Keratinocyte (primary cell): ENCODE results near the gene RBMX. TPM values are rescaled to one million over a fixed set of nuclear protein-coding genes. Genes with fewer than 3 reads are reported as not detected.
"Not testable (repeated sequence)": the region's sequence is repeated elsewhere in the genome, so short reads cannot be mapped to it uniquely, and the experiment has no call there.

ENCODE experiments used
- DNase-seq: peaks from one replicate; pipeline ENCODE4 v3.0.0-alpha.2; 2011; ENCODE audit warnings: low read depth, missing footprints, low spot score
- FAIRE-seq: peaks from 2 replicates; lab custom pipeline; 2011; peaks lifted over from hg19 to GRCh38; lab: Jason Lieb, UNC
- H2AFZ ChIP-seq: 2 replicates; pipeline ENCODE4 v1.6.0; 2012; ENCODE audit warnings: low read length, control low read depth, inconsistent platforms; ENCODE audit not compliant: control insufficient read depth
- H3K27ac ChIP-seq: 2 replicates; pipeline ENCODE4 v1.5.1; 2011; ENCODE audit warnings: low read length; ENCODE audit not compliant: control insufficient read depth, insufficient read depth
- H3K27me3 ChIP-seq: 3 replicates; pipeline ENCODE4 v1.6.0; 2011; ENCODE audit warnings: low read length; ENCODE audit not compliant: control insufficient read depth, insufficient read depth; ENCODE audit errors: extremely low read depth
- H3K36me3 ChIP-seq, 2 experiments: 2 replicates in 1 of 2; 3 replicates in 1 of 2; pipeline ENCODE4 v1.5.1; 2011; ENCODE audit warnings: low read length in 2 of 2, mild to moderate bottlenecking in 1 of 2; ENCODE audit not compliant: control insufficient read depth in 2 of 2, insufficient read depth in 2 of 2; ENCODE audit errors: extremely low read depth in 1 of 2
- H3K4me1 ChIP-seq: 3 replicates; pipeline ENCODE4 v1.5.1; 2011; ENCODE audit warnings: low read length; ENCODE audit not compliant: control insufficient read depth, insufficient read depth; ENCODE audit errors: extremely low read depth
- H3K4me2 ChIP-seq: 3 replicates; pipeline ENCODE4 v1.6.0; 2011; ENCODE audit warnings: low read depth, low read length; ENCODE audit not compliant: control insufficient read depth, insufficient read depth; ENCODE audit errors: extremely low read depth
- H3K4me3 ChIP-seq, 3 experiments: fragments of 200-600 bp in 1 of 3; sonication (generic) in 1 of 3; 2 replicates in 2 of 3; 3 replicates in 1 of 3; pipeline ENCODE4 v1.5.1; 2011 to 2016; ENCODE audit warnings: low read length in 3 of 3, mild to moderate bottlenecking in 3 of 3, control low read depth in 2 of 3, inconsistent platforms in 1 of 3, low read depth in 1 of 3, mixed read lengths in 1 of 3, mixed run types in 1 of 3, moderate library complexity in 1 of 3; ENCODE audit not compliant: control insufficient read depth in 2 of 3, insufficient read depth in 2 of 3; ENCODE audit errors: extremely low read depth in 1 of 3
- H3K79me2 ChIP-seq: 2 replicates; pipeline ENCODE4 v1.6.0; 2012; ENCODE audit warnings: low read length; ENCODE audit not compliant: control insufficient read depth, insufficient read depth
- H3K9ac ChIP-seq: 3 replicates; pipeline ENCODE4 v1.6.0; 2011; ENCODE audit warnings: low read length; ENCODE audit not compliant: control insufficient read depth, insufficient read depth; ENCODE audit errors: extremely low read depth
- H3K9me1 ChIP-seq: 3 replicates; pipeline ENCODE4 v1.6.0; 2011; ENCODE audit warnings: low read length; ENCODE audit not compliant: control insufficient read depth, insufficient read depth; ENCODE audit errors: extremely low read depth
- H3K9me3 ChIP-seq: 2 replicates; pipeline ENCODE4 v1.5.1; 2012; ENCODE audit warnings: low read depth, low read length; ENCODE audit not compliant: control insufficient read depth
- H4K20me1 ChIP-seq: 3 replicates; pipeline ENCODE4 v1.6.0; 2011; ENCODE audit warnings: low read length; ENCODE audit not compliant: control insufficient read depth, insufficient read depth; ENCODE audit errors: extremely low read depth
- CTCF ChIP-seq, 3 experiments: IDR thresholded peaks in 1 of 3; conservative IDR thresholded peaks in 1 of 3; optimal IDR thresholded peaks in 1 of 3; 2 replicates in 2 of 3; 3 replicates in 1 of 3; pipeline versions ENCODE3 to v1.5.1; 2011; ENCODE audit warnings: low read length in 3 of 3, mild to moderate bottlenecking in 3 of 3, moderate library complexity in 2 of 3, control low read depth in 1 of 3, inconsistent platforms in 1 of 3; ENCODE audit not compliant: insufficient read depth in 2 of 3; ENCODE audit errors: extremely low read depth in 1 of 3
- EZH2 ChIP-seq: IDR thresholded peaks from one replicate; pipeline ENCODE4 v1.6.1; 2012; ENCODE audit warnings: inconsistent platforms, mild to moderate bottlenecking, low read length, moderate library complexity
- dilution Hi-C: fragments of 300-500 bp; cut with MboI; formaldehyde crosslinking; loops from one replicate; pipeline ENCODE4 v1.7.0; 2020; ENCODE audit warnings: low sequenced_read_pairs; ENCODE audit not compliant: extremely low pct_ligation_motif_present
- polyA plus RNA-seq, 5 experiments: library from polyadenylated mRNA; depleted of rRNA in 3 of 5; stranded (reverse) in 3 of 5; stranded (forward) in 1 of 5; unstranded in 1 of 5; fragments of >200 nt; gene quantifications; 1 replicate in 1 of 5; 2 replicates in 3 of 5; 3 replicates in 1 of 5; pipeline versions ENCODE4 v1.2.1 to v1.2.3, GENCODE V29; 2011 to 2012; ENCODE audit warnings: missing spikeins in 2 of 5, low read depth in 1 of 5, low replicate concordance in 1 of 5

Gene RBMX
- polyA plus RNA-seq, 1 donor (not counting 4 experiments of a cell fraction or from before 2014, with no cell fraction given), result 151 TPM

- TF ChIP-seq CTCF (optimal IDR thresholded peaks at IDR 0.05 in 1 of 3, IDR thresholded peaks at IDR 0.05 in 1 of 3, conservative IDR thresholded peaks at IDR 0.05 in 1 of 3; ENCODE audit: extremely low read depth in 1 of 3, insufficient read depth in 2 of 3, low read length in 3 of 3), result no peak
- no peak for TF ChIP-seq EZH2
- Histone ChIP-seq H3K4me1 (no peaks in the 10 kb centered on the region), H3K9me1 (no peaks in the 10 kb centered on the region), H3K9me3 (no peaks in the 10 kb centered on the region), H3K79me2 (no peaks in the 10 kb centered on the region), H3K9ac (no peak overlapping the region), H3K4me3 (no peak overlapping the region), H3K27ac (no peak overlapping the region), H3K36me3 (no peaks in the 10 kb centered on the region), H4K20me1 (no peaks in the 10 kb centered on the region), H2AFZ (no peak overlapping the region), H3K27me3 (no peaks in the 10 kb centered on the region), H3K4me2 (no peak overlapping the region)
- FAIRE-seq (no peak), DNase-seq (no peak)
- dilution Hi-C loops, result no loop called here
These were observed 18.7 kb upstream of the RBMX start for GRCh38 chrX:136899221-136899620.

GRCh38 chrX:136898752-136899151 lies 18.2 kb upstream of the RBMX start:
- H3K27me3 ChIP-seq, H3K4me2 ChIP-seq, H4K20me1 ChIP-seq, H2AFZ ChIP-seq, H3K36me3 ChIP-seq, H3K4me3 ChIP-seq, FAIRE-seq, H3K79me2 ChIP-seq, dilution Hi-C loops, DNase-seq, H3K4me1 ChIP-seq, H3K9me3 ChIP-seq, H3K9me1 ChIP-seq, H3K9ac ChIP-seq, H3K27ac ChIP-seq: not testable (repeated sequence)
